Activated CD4-positive, alpha-beta T cell treated with anti-CD3 and anti-CD28 coated beads, Interleukin-2, amount 10 ng/mL, durations not matched to agents 7 days and 5 days (primary cell): ENCODE results near the gene INTS6L. TPM values are rescaled to one million over a fixed set of nuclear protein-coding genes. Genes with fewer than 3 reads are reported as not detected.
A peak's percentile ranks its signal among the peaks of the same experiment; 100 is the strongest.
"Not testable (repeated sequence)": the region's sequence is repeated elsewhere in the genome, so short reads cannot be mapped to it uniquely, and the experiment has no call there.

Experiments used
- CTCF ChIA-PET: fragments of 350-600 bp; sonication (Branson Sonifier 250); formaldehyde crosslinking; loops from one replicate; lab custom pipeline; 2021; ENCODE audit warnings: antibody characterized with exemption; lab: Charles Lee
- POLR2A ChIA-PET: fragments of 350-600 bp; sonication (Branson Sonifier 250); formaldehyde crosslinking; loops from one replicate; lab custom pipeline; 2021; ENCODE audit warnings: antibody characterized with exemption; lab: Charles Lee
- DNase-seq: peaks from one replicate; pipeline ENCODE4 v3.0.0-alpha.2; 2020
- H3K27ac Mint-ChIP-seq: one replicate; pipeline ENCODE4 v1.8.0; 2021; ENCODE audit warnings: mild to moderate bottlenecking, moderate library complexity, mixed read lengths
- H3K27me3 Mint-ChIP-seq: one replicate; pipeline ENCODE4 v1.8.0; 2021; ENCODE audit warnings: mixed read lengths
- H3K36me3 Mint-ChIP-seq: one replicate; pipeline ENCODE4 v1.8.0; 2021; ENCODE audit warnings: low read depth, mixed read lengths
- H3K4me1 Mint-ChIP-seq: one replicate; pipeline ENCODE4 v1.8.0; 2021; ENCODE audit warnings: mixed read lengths
- H3K4me3 Mint-ChIP-seq: one replicate; pipeline ENCODE4 v1.8.0; 2021; ENCODE audit warnings: mild to moderate bottlenecking, moderate library complexity, mixed read lengths
- H3K9me3 Mint-ChIP-seq: one replicate; pipeline ENCODE4 v1.8.0; 2021; ENCODE audit warnings: mixed read lengths
- total RNA-seq, 2 experiments: library from RNA; stranded (reverse); gene quantifications; one replicate each; pipeline ENCODE4 v1.2.3, GENCODE V29; 2021

Gene INTS6L
- total RNA-seq, 2 experiments from 2014 or later: 30.1 to 32.5 TPM

DNA sequence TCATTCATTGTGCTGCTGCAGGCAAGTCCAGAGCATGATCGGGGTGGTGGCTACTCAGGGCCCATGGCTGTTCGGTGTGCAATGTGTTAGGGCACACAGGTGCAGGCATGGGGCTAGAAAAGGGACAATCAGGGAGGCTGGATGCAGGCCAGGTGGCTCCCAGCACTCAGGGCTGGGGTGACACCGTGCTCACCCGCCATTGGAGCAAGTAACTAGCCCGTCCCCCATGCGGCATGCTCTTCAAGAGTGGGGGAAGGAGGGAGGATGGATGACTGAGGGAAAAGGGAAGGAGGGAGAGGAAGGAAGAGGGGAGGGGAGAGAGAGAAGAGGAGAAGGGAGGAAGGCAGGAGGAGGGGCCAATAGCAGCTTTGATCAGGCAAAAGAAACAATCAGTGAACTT is 64.7 kb downstream of the INTS6L start:
- CTCF ChIA-PET: interaction anchor here (0.6 kb wide), 1 partner anchor 947 kb away, joined by 3 read pairs; the partner anchor contains the start of gene VGLL1
- POLR2A ChIA-PET: no interaction called here
- peaks cover 1% of the 10 kb centered on the region for H3K27me3 Mint-ChIP-seq
- H3K4me1 Mint-ChIP-seq: no peaks in the 10 kb centered on the region
- peaks cover 10% of the 10 kb centered on the region for H3K36me3 Mint-ChIP-seq
- H3K4me3 Mint-ChIP-seq: no peak overlapping the region
- H3K9me3 Mint-ChIP-seq: no peaks in the 10 kb centered on the region
- DNase-seq: no peak
- peak overlapping the region; percentile 31 for H3K27ac Mint-ChIP-seq

DNA sequence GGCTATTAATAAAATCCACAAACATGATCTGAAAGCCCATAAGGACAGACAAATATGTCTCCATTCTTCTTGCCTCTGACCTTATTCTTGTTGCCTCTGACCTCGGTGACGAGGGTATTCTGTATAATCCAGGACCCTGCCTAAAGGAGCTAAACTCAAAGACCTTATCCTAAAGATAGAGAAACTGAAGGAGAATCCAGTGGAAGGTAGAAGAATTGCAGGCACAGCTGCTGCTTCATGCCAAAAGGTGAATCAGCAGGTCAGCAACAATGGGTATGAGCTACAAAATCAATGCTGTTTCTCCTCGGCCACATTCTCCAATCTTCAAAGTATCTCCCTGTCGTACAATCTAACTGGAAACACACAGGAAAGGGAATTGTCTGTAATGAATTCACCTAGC is 71.4 kb downstream of the INTS6L start:
- H3K9me3 Mint-ChIP-seq: no peaks in the 10 kb centered on the region
- CTCF ChIA-PET: no interaction called here
- no peak overlapping the region for H3K4me3 Mint-ChIP-seq
- H3K4me1 Mint-ChIP-seq: no peaks in the 10 kb centered on the region
- POLR2A ChIA-PET: no interaction called here
- H3K27me3 Mint-ChIP-seq: peaks cover 12% of the 10 kb centered on the region
- no peaks in the 10 kb centered on the region for H3K36me3 Mint-ChIP-seq
- DNase-seq: no peak
- no peak overlapping the region for H3K27ac Mint-ChIP-seq

DNA sequence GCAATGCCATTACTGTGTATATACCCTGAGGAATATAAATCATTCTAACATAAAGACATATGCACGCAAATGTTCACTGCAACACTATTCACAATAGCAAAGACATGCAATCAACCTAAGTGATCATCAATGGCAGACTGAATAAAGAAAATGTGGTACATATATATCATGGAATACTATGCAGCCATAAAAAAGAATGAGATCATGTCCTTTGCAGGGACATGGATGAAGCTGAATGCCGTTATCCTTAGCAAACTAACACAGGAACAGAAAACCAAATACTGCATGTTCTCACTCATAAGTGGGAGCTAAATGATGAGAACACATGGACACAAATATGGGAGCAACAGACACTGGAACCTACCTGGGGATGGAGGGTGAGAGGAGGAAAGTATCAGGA is 73.6 kb downstream of the INTS6L start:
- CTCF ChIA-PET, H3K27ac Mint-ChIP-seq, H3K9me3 Mint-ChIP-seq, DNase-seq, H3K4me1 Mint-ChIP-seq, H3K36me3 Mint-ChIP-seq, POLR2A ChIA-PET, H3K4me3 Mint-ChIP-seq: not testable (repeated sequence)
- peaks cover 14% of the 10 kb centered on the region for H3K27me3 Mint-ChIP-seq

DNA sequence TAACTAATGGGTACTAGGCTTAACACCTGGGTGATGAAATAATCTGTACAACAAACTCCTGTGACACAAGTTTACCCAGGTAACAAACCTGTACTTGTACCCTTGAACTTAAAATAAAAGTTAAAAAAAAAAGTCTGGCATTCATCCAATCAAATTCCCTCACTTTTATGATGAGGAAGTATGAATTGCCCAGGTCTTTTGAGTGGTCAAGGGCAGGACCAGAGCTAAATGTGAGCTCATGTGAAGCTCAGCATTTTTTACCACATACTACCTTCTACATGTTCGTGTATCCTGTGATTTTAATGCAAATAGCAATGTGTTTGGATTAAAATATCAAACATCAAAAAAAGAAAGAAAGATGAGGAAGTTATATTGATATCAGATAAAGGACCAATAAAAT is 74.0 kb downstream of the INTS6L start:
- H3K9me3 Mint-ChIP-seq, H3K4me1 Mint-ChIP-seq, POLR2A ChIA-PET, H3K4me3 Mint-ChIP-seq, H3K27ac Mint-ChIP-seq, DNase-seq, H3K36me3 Mint-ChIP-seq: not testable (repeated sequence)
- CTCF ChIA-PET: interaction anchor here (0.7 kb wide), 1 partner anchor 252 kb away, joined by 3 read pairs; no protein-coding TSS in a partner anchor
- H3K27me3 Mint-ChIP-seq: peaks cover 12% of the 10 kb centered on the region

DNA sequence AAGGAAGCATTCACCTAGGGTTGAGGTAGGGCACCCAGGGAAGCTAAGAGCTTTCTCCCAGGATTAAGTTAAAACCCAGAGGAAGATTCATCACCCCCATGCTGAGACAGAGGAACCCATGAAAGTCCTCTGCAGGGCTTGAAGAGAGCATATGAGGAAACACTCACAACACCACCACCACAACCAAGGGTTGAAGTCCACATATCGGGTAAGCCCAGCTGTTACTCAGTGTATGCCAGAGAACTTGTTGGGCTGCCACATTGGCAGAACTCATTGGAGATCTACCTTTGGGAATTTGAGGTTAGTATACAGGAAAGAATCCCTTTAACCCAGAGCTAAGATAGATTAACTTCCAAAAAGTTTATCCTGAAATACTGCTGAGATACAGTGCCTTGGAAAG is 75.1 kb downstream of the INTS6L start:
- Mint-ChIP-seq H3K27ac (no peak overlapping the region), H3K9me3 (no peaks in the 10 kb centered on the region)

DNA sequence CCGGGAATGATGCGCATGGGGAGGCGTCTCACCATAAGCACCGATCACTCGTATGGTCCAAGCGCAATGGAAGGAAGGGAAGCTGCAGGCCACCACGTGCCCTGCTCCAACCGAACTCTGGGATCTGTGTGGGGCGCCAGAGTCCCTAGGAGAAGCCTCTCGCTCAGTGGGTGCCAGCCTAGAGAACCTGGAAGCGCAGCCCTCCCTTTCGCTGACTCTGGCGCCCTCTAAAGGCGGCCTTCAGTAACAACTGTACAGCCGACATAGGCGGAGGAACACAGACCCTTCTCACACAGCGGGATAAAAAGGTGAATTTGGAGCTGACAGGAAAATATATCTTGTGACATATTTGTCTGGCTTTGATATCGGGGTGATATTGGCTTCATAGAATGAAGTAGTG is 76.0 kb downstream of the INTS6L start:
- H3K4me3 Mint-ChIP-seq: no peak overlapping the region
- CTCF ChIA-PET: interaction anchor here (1.5 kb wide), 1 partner anchor 14 kb away, joined by 3 read pairs; no protein-coding TSS in a partner anchor
- H3K27me3 Mint-ChIP-seq: peaks cover 12% of the 10 kb centered on the region
- H3K27ac Mint-ChIP-seq: no peak overlapping the region
- peak; percentile 48 for DNase-seq
- no peaks in the 10 kb centered on the region for H3K4me1 Mint-ChIP-seq
- no peaks in the 10 kb centered on the region for H3K9me3 Mint-ChIP-seq
- POLR2A ChIA-PET: no interaction called here
- no peaks in the 10 kb centered on the region for H3K36me3 Mint-ChIP-seq

More for the DNA sequence above, 75.1 kb downstream of the INTS6L start:
- CTCF ChIA-PET: interaction anchor here (0.6 to 1.5 kb wide), 2 partner anchors 14 to 1471 kb away, joined by 3 read pairs; no protein-coding TSS in a partner anchor
- no peaks in the 10 kb centered on the region for H3K4me1 Mint-ChIP-seq
- H3K36me3 Mint-ChIP-seq: no peaks in the 10 kb centered on the region
- POLR2A ChIA-PET: no interaction called here
- no peak overlapping the region for H3K4me3 Mint-ChIP-seq
- H3K27me3 Mint-ChIP-seq: peaks cover 12% of the 10 kb centered on the region
- DNase-seq: no peak

DNA sequence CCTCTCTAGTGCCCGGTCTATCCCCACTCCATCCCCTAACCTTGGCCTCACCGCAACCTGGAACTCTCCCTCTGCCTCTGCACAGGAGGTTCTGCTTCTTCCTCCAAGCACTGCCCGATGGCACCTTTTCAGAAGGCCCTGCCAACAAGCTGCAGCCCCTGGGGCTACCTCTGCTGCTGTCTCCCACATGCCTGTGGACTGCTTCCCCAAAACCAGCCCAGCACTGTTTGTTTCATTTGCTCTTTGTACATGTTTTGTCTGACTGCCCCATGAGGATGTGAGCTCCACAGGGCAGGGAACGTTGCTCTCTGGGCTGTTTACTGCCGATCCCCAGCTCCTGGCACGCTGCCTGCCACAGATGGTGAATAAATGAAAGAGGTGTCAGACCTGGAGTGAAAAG is 85.4 kb downstream of the INTS6L start:
- H3K27ac Mint-ChIP-seq: no peak overlapping the region
- H3K4me1 Mint-ChIP-seq: no peaks in the 10 kb centered on the region
- CTCF ChIA-PET: no interaction called here

DNA sequence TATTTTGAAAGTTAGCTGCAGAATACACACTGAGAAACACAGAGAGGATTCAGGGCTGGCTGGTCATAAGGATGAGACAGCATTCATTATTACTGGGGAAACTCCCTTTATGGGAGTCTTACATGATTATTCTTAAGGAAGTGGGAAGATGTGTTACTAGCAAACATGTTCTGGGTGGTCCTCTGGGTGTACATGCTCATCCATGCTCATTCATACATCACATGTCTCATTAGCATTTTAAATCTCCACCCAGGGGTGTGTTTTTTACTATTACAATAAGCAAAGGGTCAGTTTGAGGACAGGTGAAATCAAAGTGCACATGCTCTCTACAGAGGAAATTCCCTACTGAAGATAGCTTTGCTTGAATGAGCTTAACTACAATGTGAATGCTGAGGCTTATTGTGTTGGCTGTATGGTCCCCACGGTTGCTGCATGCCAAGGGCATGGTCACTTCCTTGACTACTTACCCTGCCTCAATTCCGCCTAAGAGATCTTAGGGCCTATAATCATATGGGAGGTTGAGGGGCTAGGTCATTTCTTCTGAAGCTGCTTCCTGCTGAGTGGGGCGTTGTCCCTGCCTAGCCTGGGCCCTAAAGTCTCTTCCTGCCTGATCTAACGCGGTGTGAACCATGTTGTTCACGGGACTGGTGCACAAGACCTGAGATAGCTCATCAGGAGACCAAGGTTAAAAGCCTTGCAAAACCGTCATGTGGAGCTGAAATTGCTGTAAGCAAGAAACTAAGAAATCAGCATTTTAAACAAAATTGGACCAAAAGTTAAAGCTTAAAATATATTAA is 104.1 kb downstream of the INTS6L start:
- H3K4me3 Mint-ChIP-seq, H3K9me3 Mint-ChIP-seq, H3K4me1 Mint-ChIP-seq, H3K36me3 Mint-ChIP-seq, H3K27me3 Mint-ChIP-seq, CTCF ChIA-PET, DNase-seq, POLR2A ChIA-PET, H3K27ac Mint-ChIP-seq: not testable (repeated sequence)

More for the DNA sequence above, 85.4 kb downstream of the INTS6L start:
- POLR2A ChIA-PET: no interaction called here
- Mint-ChIP-seq H3K36me3 (no peaks in the 10 kb centered on the region), H3K27me3 (peaks cover 8% of the 10 kb centered on the region), H3K9me3 (no peaks in the 10 kb centered on the region), H3K4me3 (no peak overlapping the region)
- no peak for DNase-seq

DNA sequence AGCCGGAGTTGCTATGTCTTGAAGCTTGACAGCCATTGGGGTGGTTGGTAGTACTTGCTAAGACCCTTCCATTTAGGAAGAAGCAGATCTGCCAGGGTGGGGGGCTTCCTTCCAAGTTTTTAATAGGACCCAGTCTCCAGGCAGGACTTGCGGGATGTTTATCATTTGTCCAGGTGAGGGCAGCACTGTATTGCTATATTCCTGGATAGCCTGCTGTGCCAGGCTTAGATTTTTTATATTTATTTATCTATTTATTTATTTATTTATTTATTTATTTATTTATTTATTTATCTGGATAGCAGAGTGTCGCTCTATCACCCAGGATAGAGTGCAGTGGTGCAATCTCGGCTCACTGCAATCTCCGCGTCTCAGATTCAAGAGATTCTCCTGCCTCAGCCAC is 105.5 kb downstream of the INTS6L start:
- no peak overlapping the region for H3K27ac Mint-ChIP-seq
- CTCF ChIA-PET: interaction anchor here (0.7 kb wide), 1 partner anchor 189 kb away, joined by 4 read pairs; no protein-coding TSS in a partner anchor

DNA sequence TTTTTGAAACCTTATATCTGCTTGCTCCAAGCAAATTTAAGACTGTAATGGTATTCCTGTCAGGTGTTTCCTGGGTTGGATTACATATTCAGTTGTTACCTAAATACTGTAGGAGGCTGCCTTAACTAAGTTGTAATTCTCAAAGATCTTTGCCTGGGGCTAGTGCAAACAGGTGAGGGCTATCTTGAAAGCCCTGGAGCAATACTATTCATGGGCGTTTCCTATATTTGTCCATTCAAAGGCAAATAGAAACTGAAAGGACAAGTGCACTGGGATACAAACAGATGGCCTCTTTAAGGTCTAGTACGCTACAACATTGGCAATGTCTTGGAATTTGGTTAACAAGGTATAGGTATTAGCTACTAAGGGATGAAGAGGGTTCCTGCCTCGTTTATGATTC is 108.9 kb downstream of the INTS6L start:
- Mint-ChIP-seq H3K36me3 (no peaks in the 10 kb centered on the region), H3K4me1 (no peaks in the 10 kb centered on the region), H3K9me3 (no peaks in the 10 kb centered on the region), H3K4me3 (no peak overlapping the region), H3K27ac (no peak overlapping the region), H3K27me3 (no peaks in the 10 kb centered on the region)
- ChIA-PET POLR2A (no interaction called here), CTCF (no interaction called here)
- no peak for DNase-seq

More for the DNA sequence above, 105.5 kb downstream of the INTS6L start:
- POLR2A ChIA-PET: no interaction called here
- Mint-ChIP-seq H3K4me1 (no peaks in the 10 kb centered on the region), H3K27me3 (no peaks in the 10 kb centered on the region), H3K36me3 (no peaks in the 10 kb centered on the region), H3K9me3 (no peaks in the 10 kb centered on the region), H3K4me3 (no peak overlapping the region)
- DNase-seq: no peak

Other genes with a start within 250 kb of the INTS6L start
- gene ETDC, start 211.2 kb upstream of the INTS6L start, total RNA-seq: not detected
- 10 to 100 TPM; 12.5 to 14.8 TPM for gene ZNF75D, start 176.6 kb upstream of the INTS6L start, total RNA-seq
- 1 to 10 TPM; 4.4 to 5.3 TPM for gene ZNF449, start 175.9 kb upstream of the INTS6L start, total RNA-seq
- under 1 TPM; 0.56 to 0.60 TPM for gene SMIM10L2A, start 98.7 kb upstream of the INTS6L start, total RNA-seq
- gene CT45A1, start 193.0 kb downstream of the INTS6L start, total RNA-seq: not detected
- gene CT45A3, start 247.5 kb downstream of the INTS6L start, total RNA-seq: not detected